Measurements from ENCODE around the gene CAV3. TPM values are rescaled to one million over a fixed set of nuclear protein-coding genes. Genes with fewer than 3 reads are reported as not detected.

The CAV3 gene
- total RNA-seq, 1 donor from 2014 or later = not detected

GRCh38 chr3:8722808-8723207, 10.8 kb upstream of the CAV3 start:
- H3K9me3 Mint-ChIP-seq = peaks cover 7% of the 10 kb centered on the region
- no peak for DNase-seq (ENCODE audit: extremely low spot score, unreplicated experiment)
- H3K27me3 Mint-ChIP-seq = no peaks in the 10 kb centered on the region
- H3K36me3 Mint-ChIP-seq = no peaks in the 10 kb centered on the region
- peaks cover 13% of the 10 kb centered on the region for H3K4me1 Mint-ChIP-seq (ENCODE audit: unreplicated experiment)
- no peak overlapping the region for H3K4me3 Mint-ChIP-seq
- TF ChIP-seq, protein P1, sequence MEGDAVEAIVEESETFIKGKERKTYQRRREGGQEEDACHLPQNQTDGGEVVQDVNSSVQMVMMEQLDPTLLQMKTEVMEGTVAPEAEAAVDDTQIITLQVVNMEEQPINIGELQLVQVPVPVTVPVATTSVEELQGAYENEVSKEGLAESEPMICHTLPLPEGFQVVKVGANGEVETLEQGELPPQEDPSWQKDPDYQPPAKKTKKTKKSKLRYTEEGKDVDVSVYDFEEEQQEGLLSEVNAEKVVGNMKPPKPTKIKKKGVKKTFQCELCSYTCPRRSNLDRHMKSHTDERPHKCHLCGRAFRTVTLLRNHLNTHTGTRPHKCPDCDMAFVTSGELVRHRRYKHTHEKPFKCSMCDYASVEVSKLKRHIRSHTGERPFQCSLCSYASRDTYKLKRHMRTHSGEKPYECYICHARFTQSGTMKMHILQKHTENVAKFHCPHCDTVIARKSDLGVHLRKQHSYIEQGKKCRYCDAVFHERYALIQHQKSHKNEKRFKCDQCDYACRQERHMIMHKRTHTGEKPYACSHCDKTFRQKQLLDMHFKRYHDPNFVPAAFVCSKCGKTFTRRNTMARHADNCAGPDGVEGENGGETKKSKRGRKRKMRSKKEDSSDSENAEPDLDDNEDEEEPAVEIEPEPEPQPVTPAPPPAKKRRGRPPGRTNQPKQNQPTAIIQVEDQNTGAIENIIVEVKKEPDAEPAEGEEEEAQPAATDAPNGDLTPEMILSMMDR (conservative IDR thresholded peaks at IDR 0.05) = no peak
- H3K27ac Mint-ChIP-seq = no peak overlapping the region

GRCh38 chr3:8723612-8724011, 10.0 kb upstream of the CAV3 start:
- Mint-ChIP-seq H3K27ac (no peak overlapping the region), H3K27me3 (no peaks in the 10 kb centered on the region), H3K9me3 (peaks cover 7% of the 10 kb centered on the region), H3K4me1 (ENCODE audit: unreplicated experiment) (peaks cover 14% of the 10 kb centered on the region), H3K36me3 (no peaks in the 10 kb centered on the region), H3K4me3 (no peak overlapping the region)
- DNase-seq (ENCODE audit: extremely low spot score, unreplicated experiment) = no peak
- TF ChIP-seq, protein P1 (conservative IDR thresholded peaks at IDR 0.05) = no peak

DNA sequence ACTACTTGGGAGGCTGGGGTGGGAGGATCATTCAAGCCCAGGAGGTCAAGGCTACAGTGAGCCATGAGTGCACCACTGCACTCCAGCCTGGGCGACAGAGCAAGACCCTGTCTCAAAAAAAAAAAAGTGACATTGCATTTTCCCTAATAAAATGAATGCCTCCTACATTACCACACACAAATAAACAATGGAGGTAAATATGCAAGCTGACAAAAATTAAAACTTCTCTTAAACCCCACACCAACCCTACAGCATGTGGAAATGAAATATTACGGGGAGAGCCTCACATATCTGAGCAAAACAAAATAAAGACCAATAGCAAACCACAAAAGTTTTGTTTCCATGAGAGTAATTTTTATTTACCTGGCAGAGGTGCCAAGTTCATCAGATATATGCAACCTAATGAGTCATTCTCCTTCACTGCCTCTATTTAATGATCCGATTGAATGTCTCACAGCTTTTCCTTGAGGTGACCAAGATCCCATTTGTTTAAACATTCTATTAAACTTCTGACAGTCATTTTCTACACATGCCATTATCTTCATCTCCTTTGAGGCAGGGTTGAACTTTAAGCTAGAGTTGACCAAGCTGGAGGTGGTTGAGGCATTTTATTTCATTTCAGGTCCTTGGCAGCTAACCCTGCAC, 9.4 kb upstream of the CAV3 start:
- Mint-ChIP-seq H3K9me3 (peaks cover 7% of the 10 kb centered on the region), H3K36me3 (no peaks in the 10 kb centered on the region), H3K4me1 (ENCODE audit: unreplicated experiment) (peaks cover 19% of the 10 kb centered on the region), H3K4me3 (no peak overlapping the region), H3K27ac (no peak overlapping the region), H3K27me3 (no peaks in the 10 kb centered on the region)
- no peak for DNase-seq (ENCODE audit: extremely low spot score, unreplicated experiment)
- TF ChIP-seq, protein P1 (conservative IDR thresholded peaks at IDR 0.05) = no peak

DNA sequence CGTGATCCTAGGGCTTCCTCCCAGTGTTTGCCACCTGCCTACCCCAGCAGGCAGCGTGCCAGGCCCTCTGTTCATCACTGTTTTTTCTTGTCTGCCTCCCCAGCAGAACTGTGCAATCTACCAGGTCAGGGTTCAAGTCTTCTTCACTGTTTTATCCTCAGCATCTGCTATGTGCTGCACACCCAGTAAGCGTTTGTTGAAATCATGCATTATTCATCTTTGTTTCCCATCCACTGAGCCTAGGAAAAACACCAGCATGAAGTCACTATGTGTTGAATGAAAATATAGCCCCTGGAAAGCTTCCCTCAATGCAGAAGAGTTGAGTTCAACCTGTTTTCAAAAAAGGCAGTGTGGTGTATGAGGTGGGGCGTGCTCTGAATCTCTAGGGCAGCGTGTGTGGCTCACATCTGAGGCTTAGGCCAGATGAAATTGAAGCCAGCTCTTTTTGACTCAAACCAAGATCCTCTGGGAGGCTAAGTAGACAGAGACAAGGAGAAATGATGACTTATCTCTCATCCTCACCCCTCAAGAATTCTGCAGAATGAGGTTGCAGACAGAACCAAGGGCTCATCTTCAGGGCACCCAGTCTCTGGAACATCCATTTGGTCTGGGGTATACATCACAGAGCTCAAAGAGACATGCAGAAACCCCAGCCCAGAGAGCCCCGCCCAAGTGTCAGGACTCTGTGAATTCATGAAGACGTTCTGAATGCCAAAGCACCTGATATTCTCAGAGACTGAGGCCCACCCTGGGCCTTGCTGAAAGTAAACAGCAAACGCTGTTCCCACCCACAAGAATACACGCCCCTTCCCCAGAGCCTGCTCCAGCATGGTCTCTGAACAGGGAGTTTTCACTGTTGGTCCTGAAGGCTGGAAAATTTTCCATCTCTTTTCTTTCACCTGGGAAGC, 5.7 kb upstream of the CAV3 start:
- Mint-ChIP-seq H3K27me3 (no peaks in the 10 kb centered on the region), H3K9me3 (peaks cover 7% of the 10 kb centered on the region), H3K4me3 (no peak overlapping the region), H3K36me3 (no peaks in the 10 kb centered on the region), H3K27ac (no peak overlapping the region), H3K4me1 (ENCODE audit: unreplicated experiment) (peaks cover 45% of the 10 kb centered on the region)
- DNase-seq (ENCODE audit: extremely low spot score, unreplicated experiment) = no peak
- TF ChIP-seq, protein P1 (conservative IDR thresholded peaks at IDR 0.05) = no peak

DNA sequence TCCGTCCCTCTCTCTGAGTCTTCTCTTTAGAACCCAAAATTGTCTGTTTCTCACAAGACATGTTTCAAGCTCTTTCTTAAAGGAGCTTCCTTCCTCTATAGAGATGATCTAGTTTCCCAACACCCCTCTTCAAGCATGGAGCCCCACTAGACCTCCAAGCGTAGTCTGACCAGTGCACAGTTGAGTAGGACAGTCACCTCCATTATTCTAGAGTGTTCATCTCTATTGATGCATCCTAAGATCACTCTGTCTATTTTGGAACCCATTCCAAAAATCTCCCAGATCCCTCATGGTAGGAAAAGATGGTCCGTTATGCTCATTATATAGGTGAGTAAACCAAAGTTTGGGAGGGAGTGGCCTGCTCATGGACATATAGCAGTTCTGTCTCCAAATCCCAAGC, 4.1 kb upstream of the CAV3 start:
- H3K36me3 Mint-ChIP-seq = no peaks in the 10 kb centered on the region
- no peaks in the 10 kb centered on the region for H3K27me3 Mint-ChIP-seq
- TF ChIP-seq, protein P1 (conservative IDR thresholded peaks at IDR 0.05) = no peak
- no peak overlapping the region for H3K27ac Mint-ChIP-seq
- H3K9me3 Mint-ChIP-seq = peaks cover 7% of the 10 kb centered on the region
- peak; percentile 24 for DNase-seq (ENCODE audit: extremely low spot score, unreplicated experiment)
- no peak overlapping the region for H3K4me3 Mint-ChIP-seq
- H3K4me1 Mint-ChIP-seq (ENCODE audit: unreplicated experiment) = peaks cover 48% of the 10 kb centered on the region
